HG02938 (cell line): ENCODE data around the gene CRIP2.

Experiments used
- ATAC-seq: cut with Tn5 transposase; IDR thresholded peaks from one replicate; pipeline ENCODE4 v1.9.1; 2021; ENCODE audit warnings: mild to moderate bottlenecking, moderate library complexity; ENCODE audit not compliant: unreplicated experiment

CRIP2 gene

GRCh38 chr14:105474483-105475268 is at the start of gene CRIP2:
CRIP2 (plus strand) TSS chr14:105474821; CDS start chr14:105474863, 42 bp downstream.
- ATAC-seq: no peak

GRCh38 chr14:105424861-105425260 is 49.8 kb upstream of the CRIP2 start:
- no peak for ATAC-seq

- ATAC-seq: no peak
Measured at GRCh38 chr14:105425823-105426247, 48.8 kb upstream of the CRIP2 start.

GRCh38 chr14:105426416-105427130 is 48.0 kb upstream of the CRIP2 start:
- no peak for ATAC-seq

- ATAC-seq: no peak
Measured at GRCh38 chr14:105427412-105427811, 47.2 kb upstream of the CRIP2 start.

- ATAC-seq: no peak
Measured at GRCh38 chr14:105427936-105428485, 46.6 kb upstream of the CRIP2 start.

GRCh38 chr14:105430042-105430441 is 44.6 kb upstream of the CRIP2 start:
- ATAC-seq: no peak

- no peak for ATAC-seq
Measured at GRCh38 chr14:105430565-105430964, 44.1 kb upstream of the CRIP2 start.

GRCh38 chr14:105431256-105431655 is 43.4 kb upstream of the CRIP2 start:
- ATAC-seq: no peak

GRCh38 chr14:105432657-105433056 is 42.0 kb upstream of the CRIP2 start:
- no peak for ATAC-seq

- no peak for ATAC-seq
Measured at GRCh38 chr14:105433161-105433605, 41.4 kb upstream of the CRIP2 start.

- no peak for ATAC-seq
Measured at GRCh38 chr14:105436402-105436801, 38.2 kb upstream of the CRIP2 start.

- no peak for ATAC-seq
Measured at GRCh38 chr14:105436891-105437722, 37.5 kb upstream of the CRIP2 start.

GRCh38 chr14:105437723-105438500 is 36.7 kb upstream of the CRIP2 start:
- no peak for ATAC-seq

GRCh38 chr14:105439179-105439578 is 35.4 kb upstream of the CRIP2 start:
- no peak for ATAC-seq

GRCh38 chr14:105439710-105440553 is 34.7 kb upstream of the CRIP2 start:
- no peak for ATAC-seq

- no peak for ATAC-seq
Measured at GRCh38 chr14:105440554-105440900, 34.1 kb upstream of the CRIP2 start.

- ATAC-seq: no peak
Measured at GRCh38 chr14:105440992-105441391, 33.6 kb upstream of the CRIP2 start.

- ATAC-seq: no peak
Measured at GRCh38 chr14:105442125-105442524, 32.5 kb upstream of the CRIP2 start.
